Transverse colon (tissue), 4 donors: ENCODE measurements around the gene GAREM1.

ENCODE experiments used
- EP300 ChIP-seq: sonication (generic); formaldehyde crosslinking; IDR thresholded peaks from one replicate; pipeline ENCODE4 v1.6.1; 2017; ENCODE audit warnings: antibody characterized with exemption, low read depth
- POLR2A ChIP-seq: fragments of 450-650 bp; IDR thresholded peaks from one replicate; pipeline ENCODE4 v1.6.1; 2016; ENCODE audit warnings: antibody characterized with exemption, mild to moderate bottlenecking, moderate library complexity
- POLR2AphosphoS5 ChIP-seq, 3 donors: sonication (generic); formaldehyde crosslinking; IDR thresholded peaks; one replicate each; pipeline ENCODE4 v1.6.1; 2016; ENCODE audit warnings: antibody characterized with exemption in 3 of 3
- TF ChIP-seq, protein P1 (sequence below), 5 experiments: fragments of 200-600 bp in 3 of 5; fragments of 450-650 bp in 2 of 5; sonication (generic) in 3 of 5; IDR thresholded peaks; 1 replicate in 2 of 5; 2 replicates in 3 of 5; pipeline ENCODE4 v1.5.1; 2016 to 2017; ENCODE audit warnings: antibody characterized with exemption in 5 of 5, inconsistent platforms in 3 of 5, mild to moderate bottlenecking in 2 of 5, moderate library complexity in 1 of 5

- TF ChIP-seq, protein P1, sequence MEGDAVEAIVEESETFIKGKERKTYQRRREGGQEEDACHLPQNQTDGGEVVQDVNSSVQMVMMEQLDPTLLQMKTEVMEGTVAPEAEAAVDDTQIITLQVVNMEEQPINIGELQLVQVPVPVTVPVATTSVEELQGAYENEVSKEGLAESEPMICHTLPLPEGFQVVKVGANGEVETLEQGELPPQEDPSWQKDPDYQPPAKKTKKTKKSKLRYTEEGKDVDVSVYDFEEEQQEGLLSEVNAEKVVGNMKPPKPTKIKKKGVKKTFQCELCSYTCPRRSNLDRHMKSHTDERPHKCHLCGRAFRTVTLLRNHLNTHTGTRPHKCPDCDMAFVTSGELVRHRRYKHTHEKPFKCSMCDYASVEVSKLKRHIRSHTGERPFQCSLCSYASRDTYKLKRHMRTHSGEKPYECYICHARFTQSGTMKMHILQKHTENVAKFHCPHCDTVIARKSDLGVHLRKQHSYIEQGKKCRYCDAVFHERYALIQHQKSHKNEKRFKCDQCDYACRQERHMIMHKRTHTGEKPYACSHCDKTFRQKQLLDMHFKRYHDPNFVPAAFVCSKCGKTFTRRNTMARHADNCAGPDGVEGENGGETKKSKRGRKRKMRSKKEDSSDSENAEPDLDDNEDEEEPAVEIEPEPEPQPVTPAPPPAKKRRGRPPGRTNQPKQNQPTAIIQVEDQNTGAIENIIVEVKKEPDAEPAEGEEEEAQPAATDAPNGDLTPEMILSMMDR (IDR thresholded peaks at IDR 0.05): no peak
- TF ChIP-seq EP300: no peak
- TF ChIP-seq POLR2A: no peak
- TF ChIP-seq POLR2AphosphoS5 (IDR thresholded peaks at IDR 0.05): no peak
These were observed 179.9 kb downstream of the GAREM1 start for GRCh38 chr18:32290810-32291209.
